ENCODE results near the gene AXDND1.
A peak's percentile ranks its signal among the peaks of the same experiment; 100 is the strongest.

The AXDND1 gene

GRCh38 chr1:179575497-179576314 lies 209.9 kb downstream of the AXDND1 start, which contains the start of gene NPHS2:
Gene NPHS2 (minus strand): TSS chr1:179575948. CDS start chr1:179575864, 84 bp downstream.
- no peak for DNase-seq (ENCODE audit: low spot score)

GRCh38 chr1:179576509-179576908 lies 210.7 kb downstream of the AXDND1 start:
- no peak for DNase-seq (ENCODE audit: low spot score)

GRCh38 chr1:179583771-179584320 lies 218.1 kb downstream of the AXDND1 start:
- no peak for DNase-seq (ENCODE audit: low spot score)

GRCh38 chr1:179586107-179586823 lies 220.5 kb downstream of the AXDND1 start:
- DNase-seq (ENCODE audit: low spot score), result no peak

- DNase-seq (ENCODE audit: low spot score), result no peak
Measured at GRCh38 chr1:179587336-179587735, 221.6 kb downstream of the AXDND1 start.

GRCh38 chr1:179588425-179589024 lies 222.8 kb downstream of the AXDND1 start:
- no peak for DNase-seq (ENCODE audit: low spot score)

GRCh38 chr1:179589509-179589908 lies 223.7 kb downstream of the AXDND1 start:
- no peak for DNase-seq (ENCODE audit: low spot score)

GRCh38 chr1:179590671-179591070 lies 224.9 kb downstream of the AXDND1 start:
- DNase-seq (ENCODE audit: low spot score), result no peak

GRCh38 chr1:179591253-179591591 lies 225.5 kb downstream of the AXDND1 start:
- DNase-seq (ENCODE audit: low spot score), result no peak

- DNase-seq (ENCODE audit: low spot score), result no peak
Measured at GRCh38 chr1:179591592-179592580, 226.1 kb downstream of the AXDND1 start, which contains the start of gene TDRD5. Gene TDRD5 (plus strand): TSS chr1:179591832. CDS start chr1:179592616, 784 bp downstream.

GRCh38 chr1:179598631-179599030 lies 232.9 kb downstream of the AXDND1 start:
- DNase-seq (ENCODE audit: low spot score), result no peak

GRCh38 chr1:179599623-179600249 lies 234.0 kb downstream of the AXDND1 start:
- DNase-seq (ENCODE audit: low spot score), result peak; percentile 68

GRCh38 chr1:179601093-179601492 lies 235.3 kb downstream of the AXDND1 start:
- DNase-seq (ENCODE audit: low spot score), result no peak
